Erythroblast (primary cell): ENCODE results near the gene TGFBR2.

Source experiments
- GATA1 ChIP-seq: IDR thresholded peaks from 2 replicates; pipeline ENCODE4 v1.6.1; 2011; ENCODE audit warnings: low read depth, mild to moderate bottlenecking, control low read depth, low read length, moderate library complexity
- POLR2A ChIP-seq: IDR thresholded peaks from 2 replicates; pipeline ENCODE4 v1.6.1; 2011; ENCODE audit warnings: mild to moderate bottlenecking, low read length

- TF ChIP-seq POLR2A, result no peak
- TF ChIP-seq GATA1, result no peak
Measured at GRCh38 chr3:30618526-30618925, 12.1 kb downstream of the TGFBR2 start.
